A549 treated with AZD9567 at 1 μM for 4 hours (cell line): ENCODE measurements around the gene KRIT1. TPM values are rescaled to one million over a fixed set of nuclear protein-coding genes. Genes with fewer than 3 reads are reported as not detected.

ENCODE experiments used
- total RNA-seq: library from RNA; stranded (reverse); fragments of 200-300 nt; extraction: Qiagen RNA extraction; gene quantifications from 5 replicates; pipeline ENCODE4 v1.2.3, GENCODE V29; 2022; ENCODE audit not compliant: insufficient read depth

The KRIT1 gene
- 20.3 to 24.2 TPM (median 22.2 TPM) in 5 replicates for total RNA-seq

GRCh38 chr7:92245487-92246359 lies at the start of gene KRIT1, which contains the start of gene ANKIB1:
Gene KRIT1 (minus strand): TSS chr7:92245914. CDS start chr7:92242135, 3,779 bp downstream.
Gene ANKIB1 (plus strand): TSS chr7:92245974. CDS start chr7:92294979, 49,005 bp downstream.

GRCh38 chr7:92178928-92179924 lies 66.5 kb downstream of the KRIT1 start, which contains the start of gene LRRD1:
Gene LRRD1 (minus strand): TSS chr7:92179142. CDS start chr7:92165202, 13,940 bp downstream.

Other genes starting within 250 kb of the KRIT1 start
- gene CYP51A1, start 111.4 kb downstream of the KRIT1 start, total RNA-seq, result 41.2 to 56.9 TPM (median 42.2 TPM) in 5 replicates
- gene LRRD1, start 66.8 kb downstream of the KRIT1 start, total RNA-seq, result not detected in 5 replicates
- gene ANKIB1, start 60 bp upstream of the KRIT1 start, total RNA-seq, result 14.7 to 20.8 TPM (median 20.0 TPM) in 5 replicates
- gene GATAD1, start 201.6 kb upstream of the KRIT1 start, total RNA-seq, result 16.5 to 23.0 TPM (median 18.5 TPM) in 5 replicates
- 0.07 to 0.08 TPM in 2 of 5 replicates, not detected in the others for gene ERVW-1, start 232.0 kb upstream of the KRIT1 start, total RNA-seq